Hematopoietic multipotent progenitor cell treated with erythropoietin and hydrocortisone succinate and interleukin-3 and kit ligand, for 4 days (in vitro differentiated cells): ENCODE measurements around the gene KANSL1L.

Experiments used
- DNase-seq: peaks from one replicate; pipeline ENCODE4 v3.0.0-alpha.2; 2015

The KANSL1L gene

DNA sequence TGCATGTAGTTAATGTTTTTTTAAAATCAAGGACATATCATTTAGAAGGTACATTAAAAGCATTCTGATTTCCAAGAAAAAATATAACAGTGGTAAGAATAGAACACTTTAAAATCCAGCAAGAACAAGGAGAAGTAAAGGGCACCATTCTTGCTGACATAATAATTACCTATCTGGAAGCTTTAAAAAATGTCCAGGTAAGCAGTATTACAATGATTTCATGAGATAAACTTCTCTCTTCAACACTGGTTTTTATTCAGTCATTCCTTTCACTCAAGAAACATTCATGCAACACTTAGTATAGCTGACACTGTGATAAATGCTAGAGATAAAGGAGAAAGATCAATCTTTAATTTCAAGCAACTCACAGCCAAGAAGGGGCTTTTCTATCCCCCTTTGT, 2.9 kb upstream of the KANSL1L start:
- no peak for DNase-seq

DNA sequence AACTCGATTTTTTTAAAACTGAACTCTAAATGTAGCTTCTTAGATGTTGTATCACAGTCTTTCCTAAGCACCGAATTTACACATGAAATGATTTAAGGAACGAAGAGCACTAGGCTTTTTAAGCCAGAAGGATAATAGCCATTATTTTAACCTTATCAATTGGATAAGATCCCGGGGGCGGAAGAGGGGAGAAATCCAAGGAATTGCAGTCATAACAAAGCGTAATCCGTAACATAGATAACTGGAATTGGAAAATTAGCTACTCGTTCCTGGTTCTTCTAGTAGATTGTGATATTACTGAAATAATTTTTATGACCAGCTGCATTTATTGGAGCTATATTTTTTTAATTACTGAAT, 988 bp upstream of the KANSL1L start:
- DNase-seq: no peak

DNA sequence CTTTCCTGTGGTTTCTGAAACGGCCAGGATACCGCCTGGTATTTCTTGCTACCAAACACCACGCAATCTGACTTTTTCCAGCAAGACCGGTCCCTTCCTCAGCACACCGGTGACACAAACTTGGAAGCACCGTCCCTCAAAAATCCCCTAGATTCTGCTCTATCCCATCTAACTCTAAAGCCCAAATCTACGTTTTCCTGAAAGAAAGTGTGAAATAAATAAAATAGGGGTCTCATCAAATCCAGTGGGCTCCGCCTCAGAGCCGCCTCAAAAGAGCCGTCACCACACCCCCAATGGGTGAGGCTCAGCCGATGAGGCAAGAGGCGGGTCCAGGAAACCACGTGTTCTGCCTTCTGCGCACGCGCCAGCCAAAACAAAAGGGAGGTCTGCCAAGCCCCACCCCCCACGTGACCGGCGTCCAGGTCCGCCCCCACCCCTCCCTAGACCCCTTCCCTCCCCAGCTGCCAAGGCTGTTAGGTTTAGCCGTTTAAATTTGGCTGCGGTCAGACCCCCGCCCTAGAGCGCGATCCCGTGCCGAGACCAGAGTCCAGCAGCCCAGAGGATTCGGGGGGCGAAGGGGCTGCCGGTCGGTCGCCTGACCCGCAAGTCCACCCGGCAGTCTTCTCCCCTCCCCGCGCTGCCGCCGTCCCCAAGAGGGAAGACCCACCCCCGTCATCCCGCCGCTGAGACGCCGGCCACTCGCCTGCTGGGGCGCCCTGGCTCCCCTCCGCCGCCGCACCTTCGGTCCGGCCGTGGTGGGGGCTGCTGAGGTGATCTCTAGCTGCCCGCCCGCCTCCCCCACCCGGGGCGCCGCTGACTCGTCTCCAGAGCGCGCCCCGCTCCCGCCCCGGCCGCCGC, 534 bp downstream of the KANSL1L start:
- DNase-seq: peak; percentile 98

DNA sequence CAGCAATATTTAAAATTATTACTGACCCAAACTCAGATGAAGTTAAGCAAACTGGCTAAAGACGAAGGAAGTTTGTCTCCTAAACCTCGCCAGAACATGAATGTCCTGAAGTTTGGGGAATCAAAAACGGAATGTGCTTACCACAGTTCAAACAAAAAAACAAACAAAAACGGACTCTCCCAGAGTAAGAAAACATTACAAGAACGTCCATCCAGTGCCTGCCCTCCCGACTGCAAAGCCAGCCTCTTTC, 1.1 kb downstream of the KANSL1L start:
- DNase-seq: no peak

DNA sequence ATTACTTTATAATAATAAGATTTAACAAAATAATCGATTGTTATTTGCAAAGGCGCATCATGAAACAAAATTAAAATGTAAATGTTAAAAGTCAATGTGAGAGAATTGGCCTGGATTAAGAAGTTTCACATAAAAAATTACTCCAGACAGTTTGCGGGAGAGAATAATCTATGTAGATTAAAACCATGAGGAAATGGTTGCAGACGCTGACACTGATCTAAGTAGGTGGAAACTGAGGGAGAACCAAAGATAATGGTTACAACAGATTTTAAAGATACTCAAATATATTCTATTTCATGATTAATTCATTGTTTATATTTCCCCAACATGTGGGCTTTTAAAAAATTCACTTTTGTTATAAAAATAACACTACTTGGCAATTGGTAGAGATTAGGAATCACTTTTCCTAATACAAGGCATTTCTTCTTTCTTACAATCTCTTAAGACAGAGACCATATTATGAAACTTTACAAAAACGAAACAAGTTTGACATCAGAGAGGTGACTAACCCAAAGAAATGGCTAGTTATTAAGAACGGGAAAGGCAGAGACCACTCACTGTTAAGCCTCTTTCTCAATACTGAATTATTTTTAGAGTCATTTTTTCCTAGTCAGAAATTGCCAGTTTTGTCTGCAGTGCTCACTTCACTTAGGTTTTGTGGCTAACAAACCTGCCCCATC, 1.6 kb downstream of the KANSL1L start:
- DNase-seq: peak; percentile 58

DNA sequence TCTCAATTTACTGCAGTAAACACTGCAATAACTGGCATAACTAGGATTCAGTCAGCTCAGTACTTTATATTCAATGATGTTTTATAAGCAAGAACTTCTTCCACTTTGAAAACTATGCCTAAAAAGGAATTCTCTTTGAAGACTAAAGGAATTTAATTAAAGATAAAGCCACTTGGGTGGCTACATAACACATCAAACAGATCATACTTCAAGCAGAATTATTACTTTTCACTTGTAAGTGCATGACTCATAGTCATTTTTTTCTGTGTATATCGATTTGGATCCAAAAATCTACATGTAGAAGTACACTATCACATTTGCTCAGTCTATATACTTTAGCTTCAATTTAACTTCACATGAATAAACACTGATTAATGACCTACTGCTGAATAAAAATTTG, 4.0 kb downstream of the KANSL1L start:
- DNase-seq: no peak

DNA sequence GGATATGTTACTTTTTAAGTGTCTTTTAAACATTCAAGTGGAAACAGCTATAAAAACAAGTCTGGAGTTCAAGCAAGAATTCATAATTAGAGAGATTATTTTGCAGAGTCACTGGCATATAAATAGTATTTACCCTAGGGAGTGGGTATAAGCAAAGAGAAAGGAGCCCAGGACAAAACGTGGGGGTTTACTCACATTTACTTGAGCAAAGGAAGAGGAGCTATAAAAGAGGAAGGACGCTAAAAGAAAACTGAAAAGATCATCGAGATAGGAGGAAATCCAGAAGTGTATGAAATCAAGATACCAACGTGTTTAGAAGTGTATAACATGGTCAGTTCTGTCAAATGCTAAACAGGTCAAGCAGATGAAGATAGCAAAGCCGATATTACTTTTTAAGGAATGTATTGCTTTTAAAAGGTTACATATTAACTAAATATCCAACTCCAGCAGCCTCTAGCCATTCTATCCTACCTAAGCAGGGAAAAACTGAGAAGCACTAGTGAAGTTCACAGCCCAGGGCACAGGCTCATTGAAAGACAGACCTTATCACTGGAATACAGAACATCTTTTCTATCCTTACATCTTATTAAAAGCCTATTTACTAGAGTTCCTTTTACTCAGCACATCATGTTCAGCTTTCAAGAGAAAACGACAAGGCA, 8.6 kb downstream of the KANSL1L start:
- peak; percentile 68 for DNase-seq

DNA sequence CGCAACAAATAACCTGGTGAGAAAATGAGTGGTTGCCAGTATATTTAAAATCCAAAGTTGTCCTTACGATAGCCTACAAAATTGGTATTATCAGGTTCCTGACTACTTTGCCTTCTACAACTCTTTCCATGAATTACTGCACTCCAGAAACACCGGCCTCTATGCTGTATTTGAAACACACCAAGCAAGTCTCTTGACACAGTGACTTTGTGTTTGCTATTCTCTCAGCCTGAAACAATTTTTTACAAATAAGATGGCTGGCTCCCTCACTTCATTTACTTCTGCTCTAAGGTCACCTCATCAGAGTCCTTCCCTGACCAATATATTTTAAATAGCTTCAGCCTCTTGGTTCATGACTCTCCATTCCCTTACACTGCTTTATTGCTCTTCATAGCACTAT, 12.2 kb downstream of the KANSL1L start:
- no peak for DNase-seq

DNA sequence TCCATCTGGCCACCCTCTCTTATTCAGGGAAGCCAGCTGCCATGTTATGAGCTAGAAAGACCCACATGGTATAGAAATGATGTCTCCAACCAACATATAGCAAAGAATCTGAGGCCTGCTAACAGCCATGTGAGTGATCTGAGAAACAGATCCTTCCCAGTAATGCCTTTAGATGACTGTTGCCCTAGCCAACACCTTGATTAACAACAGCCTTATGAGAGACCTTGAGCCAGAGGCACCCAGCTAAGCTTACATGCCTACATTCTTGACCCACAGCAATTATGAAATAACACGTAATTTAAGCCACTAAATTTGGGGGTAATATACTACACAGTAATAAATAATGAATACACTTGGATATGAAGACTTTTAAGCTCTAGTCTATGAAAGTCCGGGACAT, 13.0 kb downstream of the KANSL1L start:
- no peak for DNase-seq

DNA sequence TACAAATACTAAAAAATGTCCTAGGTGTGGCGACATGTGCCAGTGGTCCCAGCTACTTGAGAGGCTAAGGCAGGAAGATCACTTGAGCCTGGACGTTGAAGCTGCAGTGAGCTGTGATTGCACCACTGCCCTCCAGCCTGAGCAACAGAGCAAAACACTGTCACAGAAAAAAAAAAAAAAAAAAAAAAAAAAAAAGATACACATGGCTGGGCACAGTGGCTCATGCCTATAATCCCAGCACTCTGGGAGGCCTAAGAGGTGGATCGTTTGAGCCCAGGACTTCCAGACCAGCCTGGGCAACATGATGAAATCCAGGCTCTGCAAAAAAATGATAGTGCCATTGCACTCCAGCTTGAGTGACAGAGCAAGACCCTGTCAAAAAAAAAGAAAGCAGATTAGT, 13.7 kb downstream of the KANSL1L start:
- no peak for DNase-seq

DNA sequence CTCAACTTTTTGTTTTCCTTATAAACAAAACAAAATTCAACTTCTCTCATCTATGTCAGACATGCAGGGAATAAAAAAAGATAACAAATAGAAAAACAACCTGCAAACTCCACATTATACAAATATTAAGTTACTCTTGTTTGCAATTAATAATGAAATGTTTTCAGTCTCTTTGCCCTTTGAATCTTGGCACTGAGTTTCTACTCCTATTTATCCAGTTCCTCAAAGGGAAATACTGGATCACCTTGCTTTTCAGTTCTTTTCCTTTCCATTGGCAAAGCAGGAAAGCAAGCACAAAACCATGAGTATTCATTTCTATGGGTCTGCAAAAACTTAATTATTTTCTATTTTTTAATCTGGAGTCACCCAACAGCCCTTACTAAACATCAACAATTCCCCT, 23.6 kb downstream of the KANSL1L start:
- no peak for DNase-seq

DNA sequence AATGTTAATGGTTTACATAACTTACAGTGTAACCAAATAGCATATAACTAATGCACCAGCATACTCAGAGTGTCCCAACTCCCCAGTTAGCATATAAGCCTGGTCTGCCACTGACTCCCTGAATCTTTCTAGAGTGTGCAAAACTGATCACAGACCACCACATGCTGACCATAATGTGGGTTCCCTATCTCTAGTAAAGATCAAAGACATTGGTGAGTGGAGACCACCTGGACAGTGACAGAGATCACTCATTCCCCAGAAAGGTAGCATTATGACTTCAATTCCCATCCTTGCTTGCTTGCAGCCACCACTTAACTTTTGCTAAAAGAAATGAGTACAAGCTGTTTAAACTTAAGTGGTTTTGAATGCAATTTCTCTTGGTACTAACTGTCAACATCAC, 39.0 kb downstream of the KANSL1L start:
- DNase-seq: no peak

DNA sequence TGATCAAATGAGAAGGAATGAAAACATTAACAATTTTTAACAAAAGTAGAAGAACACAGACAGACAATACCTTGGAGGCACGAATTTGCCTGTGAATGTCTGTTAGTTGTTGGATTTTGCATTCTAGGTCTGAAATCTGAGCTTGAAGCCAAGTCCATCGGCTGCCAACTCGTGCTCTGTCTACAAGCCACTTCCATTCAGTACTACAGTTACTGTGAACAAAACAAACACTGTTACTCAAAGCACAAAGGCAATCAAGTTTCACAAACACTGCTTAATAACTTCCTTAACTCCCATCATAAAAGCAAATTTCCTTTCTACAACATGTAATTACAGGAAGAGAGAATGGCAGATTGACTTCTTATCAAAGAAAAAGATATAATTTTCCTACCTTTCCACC, 42.2 kb downstream of the KANSL1L start:
- DNase-seq: no peak

DNA sequence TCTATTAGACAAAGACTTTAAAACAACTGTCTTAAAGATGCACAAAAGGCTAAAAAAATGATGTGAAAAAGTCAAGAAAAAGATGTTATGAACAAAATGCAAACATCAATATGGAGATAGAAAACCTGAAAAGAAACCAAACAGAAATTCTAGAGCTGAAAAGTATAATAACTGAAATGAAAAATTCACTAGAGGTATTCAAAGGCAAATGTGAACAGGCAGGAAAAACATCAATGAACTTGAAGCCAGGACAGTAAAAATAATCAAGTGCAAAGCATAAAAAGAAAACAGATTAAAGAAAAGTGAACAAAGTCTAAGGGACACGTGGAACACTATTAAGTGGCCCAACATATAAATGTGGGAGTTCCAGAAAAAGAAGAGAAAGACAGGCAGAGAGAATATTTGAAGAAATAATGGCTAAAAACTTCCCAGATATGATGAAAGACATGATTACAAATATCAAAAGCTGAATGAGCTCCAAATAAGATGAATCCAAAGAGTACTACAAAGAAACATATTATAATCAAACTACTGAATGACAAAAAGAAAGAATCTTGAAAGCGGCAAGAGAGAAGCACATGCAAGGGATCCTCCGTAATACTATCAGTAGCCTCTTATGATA, 57.5 kb downstream of the KANSL1L start:
- DNase-seq: no peak

DNA sequence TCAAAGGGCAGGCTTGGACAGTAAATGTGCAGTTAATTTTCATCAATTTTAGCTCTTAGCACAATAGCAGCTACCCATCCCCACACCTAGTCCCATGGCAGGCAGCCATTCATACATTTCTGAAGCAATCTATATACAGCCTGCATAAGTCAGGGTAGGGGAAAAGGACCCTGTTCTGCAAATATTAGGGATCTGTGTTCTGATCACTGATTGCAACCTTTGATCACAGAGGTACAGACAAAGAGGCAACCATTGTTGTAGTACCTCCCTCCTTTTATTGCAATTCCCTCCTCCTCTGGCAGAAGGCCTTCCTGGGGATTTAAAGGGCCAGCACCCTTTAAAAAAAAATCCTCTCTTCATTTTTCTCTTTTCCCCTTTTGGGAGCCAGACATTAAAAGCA, 58.3 kb downstream of the KANSL1L start:
- no peak for DNase-seq

DNA sequence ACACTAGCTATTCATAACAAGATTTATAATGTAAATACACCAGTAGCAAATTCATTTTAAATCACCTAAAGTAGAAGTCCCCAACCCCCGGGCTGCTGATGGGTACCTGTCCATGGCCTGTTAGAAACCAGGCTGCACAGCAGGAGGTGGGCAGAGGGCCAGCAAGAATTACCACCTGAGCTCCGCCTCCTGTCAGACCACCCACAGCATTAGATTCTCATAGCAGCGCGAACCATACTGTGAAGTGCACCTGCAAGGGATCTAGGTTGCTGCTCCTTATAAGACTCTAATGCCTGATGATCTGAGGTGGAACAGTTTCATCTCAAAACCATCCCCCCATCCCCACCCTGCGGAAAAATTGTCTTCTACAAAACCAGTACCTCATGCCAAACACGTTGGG, 71.3 kb downstream of the KANSL1L start:
- no peak for DNase-seq

DNA sequence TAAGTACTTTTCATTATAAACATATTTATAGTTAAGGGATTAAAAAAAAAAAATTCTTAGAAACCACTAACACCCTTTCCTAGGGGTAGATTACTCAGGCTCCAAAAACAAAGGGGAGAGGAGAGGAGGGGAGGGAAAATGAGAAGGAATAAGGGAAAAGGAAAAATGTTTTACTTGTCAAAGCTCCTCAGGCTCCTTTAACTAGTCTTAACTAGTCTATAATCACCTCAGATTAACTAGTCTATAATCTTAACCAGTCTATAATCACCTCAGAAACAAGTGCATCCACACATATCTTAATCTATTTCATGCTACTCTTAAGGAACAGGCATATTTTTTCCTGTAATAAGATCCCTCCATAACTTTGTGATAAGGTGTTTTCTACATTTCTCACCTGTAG, 76.4 kb downstream of the KANSL1L start:
- no peak for DNase-seq

DNA sequence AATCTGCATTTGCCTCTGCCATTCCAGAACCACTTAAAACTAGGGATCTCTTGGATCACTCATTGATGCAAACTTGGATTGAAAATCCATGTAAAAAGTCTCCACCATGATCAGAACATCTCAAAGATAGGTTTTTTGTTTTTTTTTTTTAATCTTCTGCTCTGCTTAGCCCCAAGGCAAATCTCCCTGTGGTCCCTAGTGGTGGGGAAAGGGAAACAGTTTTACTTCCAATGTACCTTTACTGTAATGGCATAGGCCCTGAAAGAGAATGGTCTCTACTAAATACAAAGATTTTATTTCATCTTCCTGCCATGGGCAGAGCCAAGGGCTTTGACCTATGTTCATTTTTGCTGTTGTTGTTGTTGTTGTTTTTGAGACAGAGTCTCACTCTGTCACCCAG, 78.4 kb downstream of the KANSL1L start:
- peak; percentile 10 for DNase-seq

DNA sequence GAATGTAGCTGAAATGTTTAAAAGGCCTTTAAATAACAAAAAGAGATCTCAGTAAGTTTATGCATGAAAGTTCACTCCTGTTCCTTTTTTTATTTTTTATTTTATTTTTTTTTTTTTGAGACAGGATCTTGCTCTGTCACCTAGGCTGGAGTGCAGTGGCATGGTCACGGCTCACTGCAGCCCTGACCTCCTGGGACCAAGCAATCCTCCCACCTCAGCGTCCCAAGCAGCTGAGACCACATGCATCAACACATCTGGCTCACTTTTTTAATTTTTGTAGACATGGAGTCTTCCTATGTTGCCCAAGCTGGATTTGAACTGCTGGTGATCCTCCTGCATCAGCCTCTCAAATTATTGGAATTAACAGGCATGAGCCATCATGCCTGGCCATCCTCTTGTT, 84.3 kb downstream of the KANSL1L start:
- DNase-seq: no peak

DNA sequence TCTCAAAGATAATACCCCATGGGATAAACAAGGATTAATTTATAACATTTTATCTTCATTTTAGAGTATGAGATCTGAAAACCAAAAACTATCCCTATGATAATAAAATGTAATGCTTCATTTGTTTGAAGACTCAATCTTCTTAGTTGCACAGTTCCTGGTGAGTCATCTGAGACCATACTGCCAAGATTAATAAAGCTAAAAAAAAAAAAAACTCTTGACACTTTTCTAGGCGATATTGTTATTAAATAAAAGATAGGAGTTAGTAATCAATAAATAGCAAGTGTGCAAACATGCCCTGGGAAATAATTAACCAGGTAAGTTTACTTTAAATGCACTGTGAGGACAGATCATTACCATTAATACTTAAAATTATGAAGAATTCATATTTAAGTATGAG, 84.9 kb downstream of the KANSL1L start:
- no peak for DNase-seq

DNA sequence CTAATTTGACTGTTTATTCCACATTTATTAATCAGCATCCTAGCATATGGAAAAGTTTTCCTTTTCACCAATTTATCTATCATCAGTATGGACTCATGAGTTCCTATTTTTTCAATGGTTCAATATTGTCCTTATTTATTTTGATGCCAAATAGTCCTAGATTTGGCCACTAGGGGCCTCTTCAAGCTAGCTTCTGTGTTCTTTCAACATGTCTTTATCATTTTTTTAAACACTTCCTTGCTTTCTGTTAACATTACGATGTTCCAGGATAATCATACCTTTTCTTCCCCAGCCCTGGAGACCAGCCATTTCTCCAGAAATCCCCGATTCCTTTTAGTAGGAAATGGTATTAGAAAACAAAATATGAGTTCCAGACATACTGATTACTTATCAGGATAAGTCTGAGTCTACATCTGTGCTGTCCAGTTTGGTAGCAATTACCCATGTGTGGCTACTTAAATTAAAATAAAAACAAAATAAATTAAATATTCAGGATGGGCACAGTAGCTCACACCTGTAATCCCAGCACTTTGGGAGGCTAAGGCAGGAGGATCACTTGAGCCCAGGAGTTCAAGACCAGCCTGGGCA, 98.2 kb downstream of the KANSL1L start:
- peak; percentile 81 for DNase-seq

DNA sequence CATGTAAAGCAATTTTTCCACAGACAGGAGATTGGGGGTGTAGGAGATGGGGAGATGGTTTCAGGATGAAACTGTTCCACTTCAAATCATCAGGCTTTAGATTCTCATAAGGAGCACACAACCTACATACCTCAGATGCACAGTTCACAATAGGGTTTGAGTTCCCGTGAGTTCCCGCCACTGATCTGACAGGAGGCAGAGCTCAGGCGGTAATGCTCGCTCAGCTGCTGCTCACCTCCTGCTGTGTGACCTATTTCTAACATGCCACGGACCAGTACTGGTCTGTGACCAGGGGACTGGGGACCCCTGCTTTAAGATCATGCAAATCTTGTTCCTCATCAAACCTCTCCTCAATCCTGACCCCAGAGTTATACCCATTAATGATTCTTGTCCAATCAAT, 98.7 kb downstream of the KANSL1L start:
- DNase-seq: no peak

DNA sequence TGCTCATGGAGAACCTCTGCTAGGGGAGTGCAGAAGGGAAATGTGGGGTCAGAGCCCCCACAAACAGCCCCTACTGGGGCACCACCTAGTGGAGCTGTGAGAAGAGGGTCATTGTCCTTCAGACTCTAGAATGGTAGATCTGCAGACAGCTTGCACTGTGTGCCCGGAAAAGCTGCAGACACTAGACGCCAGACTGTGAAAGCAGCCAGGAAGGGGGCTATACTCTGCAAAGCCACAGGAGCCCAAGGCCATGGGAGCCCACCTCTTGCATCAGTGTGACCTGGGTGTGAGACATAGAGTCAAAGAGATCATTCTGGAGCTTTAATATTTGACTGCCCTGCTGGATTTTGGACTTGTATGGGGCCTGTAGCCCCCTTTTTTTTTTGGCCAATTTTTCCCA, 107.9 kb downstream of the KANSL1L start:
- DNase-seq: no peak

DNA sequence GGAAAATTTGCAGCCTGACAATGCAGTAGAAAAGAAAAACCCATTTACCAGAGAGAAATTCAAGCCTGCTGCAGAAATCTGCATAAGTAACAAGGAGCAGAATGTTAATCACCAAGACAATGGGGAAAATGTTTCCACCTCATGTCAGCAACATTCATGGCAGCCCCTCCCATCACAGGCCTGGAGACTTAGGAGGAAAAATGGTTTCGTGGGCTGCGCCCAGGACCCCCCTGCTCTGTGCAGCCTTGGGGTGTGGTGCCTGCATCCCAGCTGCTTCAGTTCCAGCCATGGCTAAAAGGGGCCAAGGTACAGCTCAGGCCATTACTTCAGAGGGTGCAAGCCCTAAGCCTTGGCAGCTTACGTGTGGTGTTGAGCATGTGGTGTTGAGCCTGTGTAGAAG, 115.4 kb downstream of the KANSL1L start:
- DNase-seq: no peak
